ENCODE data around the gene HYDIN.
"Not testable (repeated sequence)": the region's sequence is repeated elsewhere in the genome, so short reads cannot be mapped to it uniquely, and the experiment has no call there.

HYDIN gene

GRCh38 chr16:70861996-70862395 lies 368.5 kb downstream of the HYDIN start:
- H3K36me3 ChIP-seq (ENCODE audit: control insufficient read depth, insufficient read depth, low read length); H2AK5ac ChIP-seq (ENCODE audit: low read length): not testable (repeated sequence)
- WGBS (ENCODE audit: extremely low coverage, insufficient coverage, low lambda C conversion rate) = no CpG with 5 or more reads among the region's 9 CpGs

GRCh38 chr16:70851299-70851698 lies 379.2 kb downstream of the HYDIN start:
- H3K4me3 ChIP-seq (ENCODE audit: low read length); H3K36me3 ChIP-seq (ENCODE audit: control insufficient read depth, insufficient read depth, low read length); H3K18ac ChIP-seq (ENCODE audit: low read length); H3K4ac ChIP-seq (ENCODE audit: low read depth, low read length); DNase-seq; H3K27ac ChIP-seq (ENCODE audit: low read depth, low read length); H2BK15ac ChIP-seq (replicated peaks; ENCODE audit: low read depth); H4K5ac ChIP-seq (ENCODE audit: low read length); H3K9ac ChIP-seq (ENCODE audit: low read length); H3K23ac ChIP-seq (ENCODE audit: low read length); H3K4me2 ChIP-seq (ENCODE audit: low read length); H3K79me2 ChIP-seq (ENCODE audit: control insufficient read depth, insufficient read depth, low read length); H3K79me1 ChIP-seq (ENCODE audit: low read length); H2AK5ac ChIP-seq (ENCODE audit: low read length); H2BK120ac ChIP-seq (ENCODE audit: low read depth, low read length); H4K8ac ChIP-seq (ENCODE audit: low read depth, low read length); H3K4me1 ChIP-seq (ENCODE audit: control insufficient read depth, low read depth, low read length); H2BK5ac ChIP-seq (ENCODE audit: low read length); H3K27me3 ChIP-seq (ENCODE audit: insufficient read depth, low read length, poor library complexity); H3K56ac ChIP-seq (ENCODE audit: low read length): not testable (repeated sequence)
- no CpG with 5 or more reads among the region's 4 CpGs for WGBS (ENCODE audit: extremely low coverage, insufficient coverage, low lambda C conversion rate)

More at GRCh38 chr16:70861996-70862395, 368.5 kb downstream of the HYDIN start:
- not testable (repeated sequence) for H3K4me1 ChIP-seq (ENCODE audit: control insufficient read depth, low read depth, low read length); H3K18ac ChIP-seq (ENCODE audit: low read length); H3K4ac ChIP-seq (ENCODE audit: low read depth, low read length); H2BK5ac ChIP-seq (ENCODE audit: low read length); H3K27ac ChIP-seq (ENCODE audit: low read depth, low read length); H4K8ac ChIP-seq (ENCODE audit: low read depth, low read length); H3K27me3 ChIP-seq (ENCODE audit: insufficient read depth, low read length, poor library complexity); H2BK15ac ChIP-seq (replicated peaks; ENCODE audit: low read depth); H3K4me2 ChIP-seq (ENCODE audit: low read length); H2BK120ac ChIP-seq (ENCODE audit: low read depth, low read length); H3K56ac ChIP-seq (ENCODE audit: low read length); H3K79me1 ChIP-seq (ENCODE audit: low read length); H3K23ac ChIP-seq (ENCODE audit: low read length); H3K79me2 ChIP-seq (ENCODE audit: control insufficient read depth, insufficient read depth, low read length); H3K4me3 ChIP-seq (ENCODE audit: low read length); H3K9ac ChIP-seq (ENCODE audit: low read length); H4K5ac ChIP-seq (ENCODE audit: low read length); DNase-seq

GRCh38 chr16:70823498-70824118 lies 406.9 kb downstream of the HYDIN start:
- not testable (repeated sequence) for H3K4ac ChIP-seq (ENCODE audit: low read depth, low read length); H3K79me2 ChIP-seq (ENCODE audit: control insufficient read depth, insufficient read depth, low read length); H3K79me1 ChIP-seq (ENCODE audit: low read length); H3K4me3 ChIP-seq (ENCODE audit: low read length); H3K18ac ChIP-seq (ENCODE audit: low read length); H2BK120ac ChIP-seq (ENCODE audit: low read depth, low read length); H3K4me2 ChIP-seq (ENCODE audit: low read length); DNase-seq; H3K9ac ChIP-seq (ENCODE audit: low read length); H4K8ac ChIP-seq (ENCODE audit: low read depth, low read length); H4K5ac ChIP-seq (ENCODE audit: low read length); H2AK5ac ChIP-seq (ENCODE audit: low read length); H2BK5ac ChIP-seq (ENCODE audit: low read length); H3K27me3 ChIP-seq (ENCODE audit: insufficient read depth, low read length, poor library complexity); H3K27ac ChIP-seq (ENCODE audit: low read depth, low read length); H3K36me3 ChIP-seq (ENCODE audit: control insufficient read depth, insufficient read depth, low read length); H3K4me1 ChIP-seq (ENCODE audit: control insufficient read depth, low read depth, low read length); H3K56ac ChIP-seq (ENCODE audit: low read length); H3K23ac ChIP-seq (ENCODE audit: low read length); H2BK15ac ChIP-seq (replicated peaks; ENCODE audit: low read depth)
- WGBS (ENCODE audit: extremely low coverage, insufficient coverage, low lambda C conversion rate) = no CpG with 5 or more reads among the region's 4 CpGs

- not testable (repeated sequence) for H4K5ac ChIP-seq (ENCODE audit: low read length); H3K36me3 ChIP-seq (ENCODE audit: control insufficient read depth, insufficient read depth, low read length); H2AK5ac ChIP-seq (ENCODE audit: low read length); H2BK120ac ChIP-seq (ENCODE audit: low read depth, low read length); H3K23ac ChIP-seq (ENCODE audit: low read length); DNase-seq; H3K79me1 ChIP-seq (ENCODE audit: low read length); H3K4me1 ChIP-seq (ENCODE audit: control insufficient read depth, low read depth, low read length); H3K27me3 ChIP-seq (ENCODE audit: insufficient read depth, low read length, poor library complexity); H2BK5ac ChIP-seq (ENCODE audit: low read length); H4K8ac ChIP-seq (ENCODE audit: low read depth, low read length); H3K9ac ChIP-seq (ENCODE audit: low read length); H3K27ac ChIP-seq (ENCODE audit: low read depth, low read length); H3K18ac ChIP-seq (ENCODE audit: low read length); H3K4me3 ChIP-seq (ENCODE audit: low read length); H3K4ac ChIP-seq (ENCODE audit: low read depth, low read length); H3K79me2 ChIP-seq (ENCODE audit: control insufficient read depth, insufficient read depth, low read length); H3K4me2 ChIP-seq (ENCODE audit: low read length); H3K56ac ChIP-seq (ENCODE audit: low read length); H2BK15ac ChIP-seq (replicated peaks; ENCODE audit: low read depth)
- WGBS (ENCODE audit: extremely low coverage, insufficient coverage, low lambda C conversion rate) = no CpG with 5 or more reads among the region's 2 CpGs
Observed at GRCh38 chr16:70822734-70823133, 407.8 kb downstream of the HYDIN start.

GRCh38 chr16:70818088-70818487 lies 412.4 kb downstream of the HYDIN start:
- H3K23ac ChIP-seq (ENCODE audit: low read length); H2BK5ac ChIP-seq (ENCODE audit: low read length); H3K27me3 ChIP-seq (ENCODE audit: insufficient read depth, low read length, poor library complexity); H4K5ac ChIP-seq (ENCODE audit: low read length); H3K4ac ChIP-seq (ENCODE audit: low read depth, low read length); H3K4me3 ChIP-seq (ENCODE audit: low read length); H4K8ac ChIP-seq (ENCODE audit: low read depth, low read length); DNase-seq; H3K79me2 ChIP-seq (ENCODE audit: control insufficient read depth, insufficient read depth, low read length); H2BK15ac ChIP-seq (replicated peaks; ENCODE audit: low read depth); H3K18ac ChIP-seq (ENCODE audit: low read length); H3K4me1 ChIP-seq (ENCODE audit: control insufficient read depth, low read depth, low read length); H3K4me2 ChIP-seq (ENCODE audit: low read length); H3K56ac ChIP-seq (ENCODE audit: low read length); H2AK5ac ChIP-seq (ENCODE audit: low read length); H2BK120ac ChIP-seq (ENCODE audit: low read depth, low read length); H3K36me3 ChIP-seq (ENCODE audit: control insufficient read depth, insufficient read depth, low read length); H3K27ac ChIP-seq (ENCODE audit: low read depth, low read length); H3K9ac ChIP-seq (ENCODE audit: low read length); H3K79me1 ChIP-seq (ENCODE audit: low read length): not testable (repeated sequence)
- no CpG with 5 or more reads among the region's 13 CpGs for WGBS (ENCODE audit: extremely low coverage, insufficient coverage, low lambda C conversion rate)

- no peak overlapping the region for H2AK5ac ChIP-seq (ENCODE audit: low read length)
- no peaks in the 10 kb centered on the region for H3K36me3 ChIP-seq (ENCODE audit: control insufficient read depth, insufficient read depth, low read length)
- H2BK5ac ChIP-seq (ENCODE audit: low read length) = no peak overlapping the region
- peaks cover 2% of the 10 kb centered on the region for H3K27me3 ChIP-seq (ENCODE audit: insufficient read depth, low read length, poor library complexity)
- H4K8ac ChIP-seq (ENCODE audit: low read depth, low read length) = no peak overlapping the region
- H3K4me3 ChIP-seq (ENCODE audit: low read length) = no peak overlapping the region
- H3K9ac ChIP-seq (ENCODE audit: low read length) = no peak overlapping the region
- no peaks in the 10 kb centered on the region for H3K4me1 ChIP-seq (ENCODE audit: control insufficient read depth, low read depth, low read length)
- H3K79me1 ChIP-seq (ENCODE audit: low read length) = no peaks in the 10 kb centered on the region
- no peak overlapping the region for H3K27ac ChIP-seq (ENCODE audit: low read depth, low read length)
- no peak overlapping the region for H3K23ac ChIP-seq (ENCODE audit: low read length)
- H4K5ac ChIP-seq (ENCODE audit: low read length) = no peak overlapping the region
- H2BK120ac ChIP-seq (ENCODE audit: low read depth, low read length) = no peak overlapping the region
- H3K79me2 ChIP-seq (ENCODE audit: control insufficient read depth, insufficient read depth, low read length) = no peaks in the 10 kb centered on the region
- no peak overlapping the region for H3K56ac ChIP-seq (ENCODE audit: low read length)
- WGBS (ENCODE audit: extremely low coverage, insufficient coverage, low lambda C conversion rate) = no CpG with 5 or more reads among the region's 9 CpGs
- H2BK15ac ChIP-seq (replicated peaks; ENCODE audit: low read depth) = no peak overlapping the region
- DNase-seq = no peak
- H3K4me2 ChIP-seq (ENCODE audit: low read length) = no peak overlapping the region
- H3K4ac ChIP-seq (ENCODE audit: low read depth, low read length) = no peak overlapping the region
- H3K18ac ChIP-seq (ENCODE audit: low read length) = no peak overlapping the region
Observed at GRCh38 chr16:70809392-70810060, 421.0 kb downstream of the HYDIN start.

Data from mesendoderm (in vitro differentiated cells).